ENCODE results near the gene STK33. TPM values are rescaled to one million over a fixed set of nuclear protein-coding genes. Genes with fewer than 3 reads are reported as not detected.

STK33 gene
- total RNA-seq, 1 experiment from 2014 or later: 10.9 TPM

GRCh38 chr11:8386134-8386864 is 207.7 kb downstream of the STK33 start:
- Histone ChIP-seq H2AFZ (ENCODE audit: low read depth, low read length, poor library complexity, severe bottlenecking) (no peak overlapping the region), H3K4me2 (ENCODE audit: low read length) (no peak overlapping the region), H3K4me3 (replicated peaks in 1 of 2; ENCODE audit: low read depth in 1 of 2, low read length in 2 of 2) (no peak overlapping the region), H3K27me3 (ENCODE audit: insufficient read depth, low read length) (no peaks in the 10 kb centered on the region), H3K79me2 (ENCODE audit: insufficient read depth, low read length) (no peaks in the 10 kb centered on the region), H4K20me1 (ENCODE audit: insufficient read depth) (no peaks in the 10 kb centered on the region), H3K27ac (ENCODE audit: low read depth, low read length) (no peak overlapping the region), H3K4me1 (ENCODE audit: control insufficient read depth in 1 of 2, insufficient read depth in 2 of 2, low read length in 2 of 2) (no peaks in the 10 kb centered on the region), H3K36me3 (ENCODE audit: control insufficient read depth in 1 of 2, insufficient read depth in 2 of 2, low read length in 2 of 2) (no peaks in the 10 kb centered on the region), H3K9me3 (ENCODE audit: control insufficient read depth in 1 of 2, insufficient read depth in 1 of 2, low read depth in 1 of 2, low read length in 2 of 2) (no peaks in the 10 kb centered on the region), H3K9me2 (ENCODE audit: insufficient read depth) (no peaks in the 10 kb centered on the region), H3K9ac (ENCODE audit: low read length) (no peak overlapping the region)
- ChIA-PET RAD21 (ENCODE audit: low non-redundant PET in 1 of 2, low total read pairs in 2 of 2, uncharacterized antibody in 2 of 2, unreplicated experiment in 2 of 2) (no interaction called here), POLR2A (no interaction called here), CTCF (no interaction called here)
- no peak for ATAC-seq
- TF ChIP-seq CBX3 (IDR thresholded peaks at IDR 0.05; ENCODE audit: low read depth) (no peak), RAD21 (IDR thresholded peaks at IDR 0.05; ENCODE audit: low read depth) (no peak), ZFX (IDR thresholded peaks at IDR 0.05) (no peak), SIN3A (IDR thresholded peaks at IDR 0.05; ENCODE audit: low read depth) (no peak), EZH2phosphoT487 (IDR thresholded peaks at IDR 0.05; ENCODE audit: borderline replicate concordance) (no peak), REST (IDR thresholded peaks at IDR 0.05; ENCODE audit: low read depth) (no peak), YY1 (IDR thresholded peaks at IDR 0.05; ENCODE audit: extremely low read depth, insufficient replicate concordance, low read depth, low read length) (no peak), ELF1 (IDR thresholded peaks at IDR 0.05; ENCODE audit: borderline replicate concordance, low read depth) (no peak), CEBPB (IDR thresholded peaks at IDR 0.05; ENCODE audit: low read depth) (no peak), FOSL1 (IDR thresholded peaks at IDR 0.05; ENCODE audit: low read depth) (no peak), SP1 (IDR thresholded peaks at IDR 0.05; ENCODE audit: low read depth) (no peak), SRF (IDR thresholded peaks at IDR 0.05; ENCODE audit: low read depth) (no peak), TCF7L2 (IDR thresholded peaks at IDR 0.05; ENCODE audit: borderline replicate concordance, extremely low read depth, insufficient read depth, insufficient read length) (no peak), EZH2 (IDR thresholded peaks at IDR 0.05) (no peak)
- TF ChIP-seq, protein P1, sequence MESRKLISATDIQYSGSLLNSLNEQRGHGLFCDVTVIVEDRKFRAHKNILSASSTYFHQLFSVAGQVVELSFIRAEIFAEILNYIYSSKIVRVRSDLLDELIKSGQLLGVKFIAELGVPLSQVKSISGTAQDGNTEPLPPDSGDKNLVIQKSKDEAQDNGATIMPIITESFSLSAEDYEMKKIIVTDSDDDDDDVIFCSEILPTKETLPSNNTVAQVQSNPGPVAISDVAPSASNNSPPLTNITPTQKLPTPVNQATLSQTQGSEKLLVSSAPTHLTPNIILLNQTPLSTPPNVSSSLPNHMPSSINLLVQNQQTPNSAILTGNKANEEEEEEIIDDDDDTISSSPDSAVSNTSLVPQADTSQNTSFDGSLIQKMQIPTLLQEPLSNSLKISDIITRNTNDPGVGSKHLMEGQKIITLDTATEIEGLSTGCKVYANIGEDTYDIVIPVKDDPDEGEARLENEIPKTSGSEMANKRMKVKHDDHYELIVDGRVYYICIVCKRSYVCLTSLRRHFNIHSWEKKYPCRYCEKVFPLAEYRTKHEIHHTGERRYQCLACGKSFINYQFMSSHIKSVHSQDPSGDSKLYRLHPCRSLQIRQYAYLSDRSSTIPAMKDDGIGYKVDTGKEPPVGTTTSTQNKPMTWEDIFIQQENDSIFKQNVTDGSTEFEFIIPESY (IDR thresholded peaks at IDR 0.05; ENCODE audit: extremely low read depth, insufficient replicate concordance, low read length): no peak
- TF ChIP-seq, protein P2, sequence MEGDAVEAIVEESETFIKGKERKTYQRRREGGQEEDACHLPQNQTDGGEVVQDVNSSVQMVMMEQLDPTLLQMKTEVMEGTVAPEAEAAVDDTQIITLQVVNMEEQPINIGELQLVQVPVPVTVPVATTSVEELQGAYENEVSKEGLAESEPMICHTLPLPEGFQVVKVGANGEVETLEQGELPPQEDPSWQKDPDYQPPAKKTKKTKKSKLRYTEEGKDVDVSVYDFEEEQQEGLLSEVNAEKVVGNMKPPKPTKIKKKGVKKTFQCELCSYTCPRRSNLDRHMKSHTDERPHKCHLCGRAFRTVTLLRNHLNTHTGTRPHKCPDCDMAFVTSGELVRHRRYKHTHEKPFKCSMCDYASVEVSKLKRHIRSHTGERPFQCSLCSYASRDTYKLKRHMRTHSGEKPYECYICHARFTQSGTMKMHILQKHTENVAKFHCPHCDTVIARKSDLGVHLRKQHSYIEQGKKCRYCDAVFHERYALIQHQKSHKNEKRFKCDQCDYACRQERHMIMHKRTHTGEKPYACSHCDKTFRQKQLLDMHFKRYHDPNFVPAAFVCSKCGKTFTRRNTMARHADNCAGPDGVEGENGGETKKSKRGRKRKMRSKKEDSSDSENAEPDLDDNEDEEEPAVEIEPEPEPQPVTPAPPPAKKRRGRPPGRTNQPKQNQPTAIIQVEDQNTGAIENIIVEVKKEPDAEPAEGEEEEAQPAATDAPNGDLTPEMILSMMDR (IDR thresholded peaks at IDR 0.05 in 2 of 3, conservative IDR thresholded peaks at IDR 0.05 in 1 of 3; ENCODE audit: borderline replicate concordance in 1 of 3, insufficient read depth in 1 of 3, low read depth in 2 of 3, low read length in 2 of 3): no peak
- TF ChIP-seq, protein P3, sequence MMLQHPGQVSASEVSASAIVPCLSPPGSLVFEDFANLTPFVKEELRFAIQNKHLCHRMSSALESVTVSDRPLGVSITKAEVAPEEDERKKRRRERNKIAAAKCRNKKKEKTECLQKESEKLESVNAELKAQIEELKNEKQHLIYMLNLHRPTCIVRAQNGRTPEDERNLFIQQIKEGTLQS (IDR thresholded peaks at IDR 0.05): no peak
- TF ChIP-seq, protein P4, sequence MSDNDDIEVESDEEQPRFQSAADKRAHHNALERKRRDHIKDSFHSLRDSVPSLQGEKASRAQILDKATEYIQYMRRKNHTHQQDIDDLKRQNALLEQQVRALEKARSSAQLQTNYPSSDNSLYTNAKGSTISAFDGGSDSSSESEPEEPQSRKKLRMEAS (IDR thresholded peaks at IDR 0.05): no peak
- DNase-seq (ENCODE audit: low read depth, low spot score): no peak
- intact Hi-C loops (cut with micrococcal nuclease): no loop called here
- BruUV-seq (replicated peaks): no TSS peak
